Subcutaneous adipose tissue (tissue), 4 donors: ENCODE data around the gene KDM4C. TPM values are rescaled to one million over a fixed set of nuclear protein-coding genes. Genes with fewer than 3 reads are reported as not detected.

Experiments
- CTCF ChIP-seq: fragments of 450-650 bp; IDR thresholded peaks from one replicate; pipeline ENCODE4 v1.5.1; 2016; ENCODE audit warnings: low read depth, mild to moderate bottlenecking, control low read depth, antibody characterized with exemption, moderate library complexity
- total RNA-seq, 4 donors: library from RNA; depleted of rRNA; stranded (reverse); fragments of >200 nt; gene quantifications; one replicate each; pipeline ENCODE4 v1.1.0, GENCODE V29; 2016

Gene KDM4C
- total RNA-seq, 4 donors from 2014 or later, result 31.6 to 37.2 (median 34.0) TPM

- TF ChIP-seq CTCF, result no peak
These were observed 357.8 kb downstream of the KDM4C start for GRCh38 chr9:7115606-7116005.

- no peak for TF ChIP-seq CTCF
These were observed 360.1 kb downstream of the KDM4C start for GRCh38 chr9:7117676-7118561.

GRCh38 chr9:7118633-7119032 lies 360.9 kb downstream of the KDM4C start:
- no peak for TF ChIP-seq CTCF

GRCh38 chr9:7119612-7120011 lies 361.8 kb downstream of the KDM4C start:
- TF ChIP-seq CTCF, result no peak

- TF ChIP-seq CTCF, result no peak
These were observed 363.3 kb downstream of the KDM4C start for GRCh38 chr9:7121055-7121454.

GRCh38 chr9:7121664-7122063 lies 363.9 kb downstream of the KDM4C start:
- no peak for TF ChIP-seq CTCF

GRCh38 chr9:7123743-7124142 lies 366.0 kb downstream of the KDM4C start:
- TF ChIP-seq CTCF, result no peak
